KMS-11 (cell line): Measurements from ENCODE around the gene FLVCR1.
"Not testable (repeated sequence)": the region's sequence is repeated elsewhere in the genome, so short reads cannot be mapped to it uniquely, and the experiment has no call there.

Source experiments
- H2AFZ ChIP-seq: fragments of 200-600 bp; sonication (generic); 2 replicates; pipeline ENCODE4 v1.6.1; 2016; ENCODE audit warnings: antibody characterized with exemption, mixed run types, low read depth
- H3K27ac ChIP-seq: fragments of 200-600 bp; sonication (generic); 2 replicates; pipeline ENCODE4 v1.6.1; 2016; ENCODE audit warnings: mild to moderate bottlenecking, mixed run types
- H3K27me3 ChIP-seq: fragments of 200-600 bp; sonication (generic); 2 replicates; pipeline ENCODE4 v1.6.1; 2017; ENCODE audit warnings: mild to moderate bottlenecking, low read depth, mixed run types, moderate library complexity; ENCODE audit not compliant: insufficient read depth
- H3K36me3 ChIP-seq: fragments of 200-600 bp; sonication (generic); 2 replicates; pipeline ENCODE4 v1.6.1; 2017; ENCODE audit warnings: mild to moderate bottlenecking, mixed run types; ENCODE audit not compliant: insufficient read depth
- H3K4me1 ChIP-seq: fragments of 200-600 bp; sonication (generic); 2 replicates; pipeline ENCODE4 v1.6.1; 2016; ENCODE audit warnings: mild to moderate bottlenecking, low read depth, mixed run types; ENCODE audit not compliant: poor library complexity, severe bottlenecking
- H3K4me2 ChIP-seq: fragments of 200-600 bp; sonication (generic); 2 replicates; pipeline ENCODE4 v1.7.0; 2016; ENCODE audit warnings: mild to moderate bottlenecking, mixed run types
- H3K4me3 ChIP-seq: fragments of 200-600 bp; sonication (generic); IDR thresholded peaks from 2 replicates; pipeline ENCODE4 v1.6.1; 2017; ENCODE audit warnings: low read depth, low read length, mixed read lengths; ENCODE audit not compliant: insufficient read depth
- H3K79me2 ChIP-seq: fragments of 200-600 bp; sonication (generic); 2 replicates; pipeline ENCODE4 v1.6.1; 2016; ENCODE audit warnings: low read depth, mixed run types; ENCODE audit not compliant: insufficient read depth
- H3K9ac ChIP-seq: fragments of 200-600 bp; sonication (generic); 2 replicates; pipeline ENCODE4 v1.6.1; 2016; ENCODE audit warnings: mild to moderate bottlenecking, mixed run types
- H4K20me1 ChIP-seq: fragments of 200-600 bp; sonication (generic); 2 replicates; pipeline ENCODE4 v1.6.1; 2016; ENCODE audit warnings: mild to moderate bottlenecking, mixed run types; ENCODE audit not compliant: insufficient read depth
- TF ChIP-seq, protein P1 (sequence below): fragments of 200-600 bp; sonication (generic); conservative IDR thresholded peaks from 2 replicates; pipeline ENCODE4 v1.6.1; 2017; ENCODE audit warnings: low read depth, mild to moderate bottlenecking, antibody characterized with exemption, low read length, moderate library complexity, mixed read lengths

FLVCR1 gene

DNA sequence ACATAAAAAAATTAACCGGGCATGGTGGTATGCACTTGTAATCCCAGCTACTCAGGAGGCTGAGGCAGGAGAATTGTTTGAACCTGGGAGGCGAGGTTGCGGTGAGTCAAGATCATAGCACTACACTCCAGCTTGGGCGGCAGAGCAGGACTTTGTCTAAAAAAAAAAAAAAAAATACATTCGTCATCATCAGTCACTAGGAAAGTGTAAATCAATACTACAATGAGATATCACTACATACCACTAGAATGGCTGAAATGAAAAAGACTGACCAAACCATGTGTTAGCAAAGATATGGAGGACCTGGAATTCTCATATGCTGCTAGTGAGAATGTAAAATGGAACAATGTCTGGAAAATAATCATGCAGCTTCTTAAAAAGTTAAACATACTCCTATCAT lies 19.9 kb upstream of the FLVCR1 start:
- Histone ChIP-seq H3K9ac (no peak overlapping the region), H3K79me2 (no peaks in the 10 kb centered on the region), H3K4me2 (no peak overlapping the region), H3K4me1 (no peaks in the 10 kb centered on the region), H3K27me3 (no peaks in the 10 kb centered on the region), H2AFZ (no peak overlapping the region), H3K4me3 (no peak overlapping the region), H4K20me1 (no peaks in the 10 kb centered on the region), H3K27ac (no peak overlapping the region), H3K36me3 (no peaks in the 10 kb centered on the region)
- TF ChIP-seq, protein P1, sequence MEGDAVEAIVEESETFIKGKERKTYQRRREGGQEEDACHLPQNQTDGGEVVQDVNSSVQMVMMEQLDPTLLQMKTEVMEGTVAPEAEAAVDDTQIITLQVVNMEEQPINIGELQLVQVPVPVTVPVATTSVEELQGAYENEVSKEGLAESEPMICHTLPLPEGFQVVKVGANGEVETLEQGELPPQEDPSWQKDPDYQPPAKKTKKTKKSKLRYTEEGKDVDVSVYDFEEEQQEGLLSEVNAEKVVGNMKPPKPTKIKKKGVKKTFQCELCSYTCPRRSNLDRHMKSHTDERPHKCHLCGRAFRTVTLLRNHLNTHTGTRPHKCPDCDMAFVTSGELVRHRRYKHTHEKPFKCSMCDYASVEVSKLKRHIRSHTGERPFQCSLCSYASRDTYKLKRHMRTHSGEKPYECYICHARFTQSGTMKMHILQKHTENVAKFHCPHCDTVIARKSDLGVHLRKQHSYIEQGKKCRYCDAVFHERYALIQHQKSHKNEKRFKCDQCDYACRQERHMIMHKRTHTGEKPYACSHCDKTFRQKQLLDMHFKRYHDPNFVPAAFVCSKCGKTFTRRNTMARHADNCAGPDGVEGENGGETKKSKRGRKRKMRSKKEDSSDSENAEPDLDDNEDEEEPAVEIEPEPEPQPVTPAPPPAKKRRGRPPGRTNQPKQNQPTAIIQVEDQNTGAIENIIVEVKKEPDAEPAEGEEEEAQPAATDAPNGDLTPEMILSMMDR: no peak

DNA sequence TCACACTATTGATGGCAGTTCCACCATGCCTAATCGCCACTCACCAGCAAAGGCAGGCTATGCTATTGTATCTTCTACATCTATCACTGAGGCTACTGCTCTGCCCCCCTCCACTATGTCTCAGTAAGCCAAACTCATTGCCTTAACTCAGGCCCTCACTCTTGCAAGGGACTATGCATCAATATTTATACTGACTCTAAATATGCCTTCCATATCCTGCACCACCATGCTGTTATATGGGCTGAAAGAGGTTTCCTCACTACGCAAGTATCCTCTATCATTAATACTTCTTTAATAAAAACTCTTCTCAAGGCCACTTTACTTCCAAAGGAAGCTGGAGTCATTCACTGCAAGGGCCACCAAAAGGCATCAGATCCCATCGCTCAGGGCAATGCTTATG lies 13.6 kb upstream of the FLVCR1 start:
- not testable (repeated sequence) for H3K79me2 ChIP-seq, H3K36me3 ChIP-seq, H2AFZ ChIP-seq, H3K9ac ChIP-seq, H3K27me3 ChIP-seq, H3K4me3 ChIP-seq, H3K4me1 ChIP-seq, H3K4me2 ChIP-seq, H4K20me1 ChIP-seq, H3K27ac ChIP-seq

DNA sequence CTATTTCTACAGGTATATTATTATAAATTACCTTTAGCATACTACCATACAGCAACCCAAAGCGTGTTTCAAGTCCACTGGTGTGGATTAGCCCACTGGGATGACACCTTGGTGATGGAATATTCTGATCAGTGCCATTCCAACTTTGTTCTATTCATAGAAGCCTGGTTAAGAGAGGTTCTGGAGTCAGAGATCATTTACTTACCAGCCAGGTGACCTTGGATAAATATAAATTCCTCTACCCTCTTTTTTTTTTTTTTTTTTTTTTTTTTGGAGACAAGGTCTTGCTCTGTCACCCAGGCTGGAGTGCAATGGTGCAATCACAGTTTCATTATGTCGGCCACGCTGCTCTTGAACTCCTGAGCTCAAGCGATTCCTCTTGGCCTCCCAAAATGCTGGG lies 10.5 kb upstream of the FLVCR1 start, which contains the start of gene SPATA45:
SPATA45 (minus strand) TSS at position 101 of the 400 bp plus-strand sequence. CDS start 11,500 bp downstream, outside the sequence.
- H3K27ac ChIP-seq: no peak within 1 kb of the TSS
- H2AFZ ChIP-seq: no peak within 1 kb of the TSS
- TF ChIP-seq, protein P1: no peak
- H3K36me3 ChIP-seq: no peaks in the 10 kb centered on the region
- H3K9ac ChIP-seq: no peak within 1 kb of the TSS
- H3K4me1 ChIP-seq: no peaks in the 10 kb centered on the region
- H3K4me3 ChIP-seq: no peak within 1 kb of the TSS
- no peak within 1 kb of the TSS for H3K4me2 ChIP-seq
- no peaks in the 10 kb centered on the region for H4K20me1 ChIP-seq
- H3K79me2 ChIP-seq: no peaks in the 10 kb centered on the region
- no peaks in the 10 kb centered on the region for H3K27me3 ChIP-seq

DNA sequence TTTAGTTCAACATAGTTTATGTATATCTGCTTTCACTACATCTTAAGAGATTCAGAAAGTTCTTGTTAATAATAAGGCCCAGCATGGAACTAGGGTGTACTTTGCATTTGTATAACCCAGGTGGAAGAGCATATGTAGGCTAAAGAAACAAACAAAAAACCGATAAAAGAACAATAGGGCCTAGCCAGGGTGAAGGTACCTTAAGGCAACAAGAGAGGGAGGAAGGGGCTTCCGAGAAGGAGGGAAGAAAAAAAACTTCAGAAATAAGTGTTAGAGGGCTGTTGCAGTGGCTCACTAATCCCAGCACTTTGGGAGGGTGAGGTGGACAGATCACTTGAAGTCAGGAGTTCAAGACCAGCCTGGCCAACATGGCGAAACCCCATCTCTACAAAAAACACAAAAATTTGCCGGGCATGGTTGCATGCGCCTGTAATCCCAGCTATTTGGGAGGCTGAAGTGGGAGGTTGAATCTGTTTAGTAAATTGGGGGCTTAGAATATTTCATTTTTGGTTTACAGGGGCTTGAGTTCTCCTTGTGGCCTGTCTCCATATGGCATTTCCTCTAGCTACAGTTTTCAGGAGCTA lies 5.9 kb upstream of the FLVCR1 start:
- no peak overlapping the region for H2AFZ ChIP-seq
- no peak overlapping the region for H3K27ac ChIP-seq
- H3K9ac ChIP-seq: no peak overlapping the region
- H3K36me3 ChIP-seq: no peaks in the 10 kb centered on the region
- no peak overlapping the region for H3K4me2 ChIP-seq
- H3K27me3 ChIP-seq: no peaks in the 10 kb centered on the region
- H3K4me1 ChIP-seq: peaks cover 9% of the 10 kb centered on the region
- H4K20me1 ChIP-seq: no peaks in the 10 kb centered on the region
- H3K79me2 ChIP-seq: peaks cover 10% of the 10 kb centered on the region; the same call in 1 of the 2 replicates
- TF ChIP-seq, protein P1: no peak
- no peak overlapping the region for H3K4me3 ChIP-seq

DNA sequence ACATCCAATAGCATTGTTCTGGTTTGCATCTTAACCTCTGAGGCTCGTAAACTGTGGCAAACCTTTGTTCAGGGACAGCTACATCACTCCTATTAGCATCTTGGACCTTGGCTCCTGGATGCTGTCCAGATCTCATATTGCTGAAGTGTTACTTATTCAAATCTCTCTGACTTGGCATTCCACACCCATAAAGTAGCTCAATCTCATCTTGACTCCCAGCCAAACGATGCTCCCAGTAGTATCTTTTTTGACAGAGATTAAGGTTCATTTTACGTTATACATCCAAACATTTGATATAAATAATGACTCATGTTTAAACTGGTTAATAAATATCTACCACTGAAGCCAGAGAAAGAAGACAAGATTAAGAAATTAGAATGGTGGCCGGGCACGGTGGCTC lies 4.4 kb upstream of the FLVCR1 start:
- TF ChIP-seq, protein P1: no peak
- Histone ChIP-seq H4K20me1 (no peaks in the 10 kb centered on the region), H3K27ac (no peak overlapping the region), H3K4me2 (no peak overlapping the region), H3K27me3 (no peaks in the 10 kb centered on the region), H3K4me3 (no peak overlapping the region), H3K79me2 (peaks cover 11% of the 10 kb centered on the region), H3K4me1 (peaks cover 9% of the 10 kb centered on the region), H2AFZ (no peak overlapping the region), H3K9ac (no peak overlapping the region), H3K36me3 (no peaks in the 10 kb centered on the region)
